Activated naive CD4-positive, alpha-beta T cell treated with Interleukin-2 at 50 U/mL for 16 hours (primary cell): ENCODE data around the gene DLGAP1.
"Not testable (repeated sequence)": the region's sequence is repeated elsewhere in the genome, so short reads cannot be mapped to it uniquely, and the experiment has no call there.

Experiments
- DNase-seq: peaks from one replicate; pipeline ENCODE4 v3.0.0-alpha.2; 2020

DLGAP1 gene

DNA sequence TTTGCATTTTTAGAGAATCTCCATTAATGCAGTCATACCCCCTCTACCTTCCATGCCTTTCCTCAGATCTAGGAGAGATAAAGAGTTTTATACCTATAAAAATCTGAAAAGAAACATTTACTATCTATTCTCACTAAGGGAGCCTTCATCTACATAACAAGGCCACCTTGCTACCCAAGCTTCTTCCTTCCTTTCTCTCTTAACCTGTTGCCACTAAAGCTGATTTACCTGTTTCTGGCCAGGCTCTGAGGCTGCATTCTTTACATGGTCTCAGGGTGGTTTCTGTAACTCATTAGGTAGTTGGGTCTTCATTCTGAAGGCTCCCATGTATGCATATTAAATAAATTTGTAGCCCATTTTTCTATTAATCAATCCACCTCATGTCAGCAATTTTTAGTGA is 391.6 kb downstream of the DLGAP1 start:
- no peak for DNase-seq

DNA sequence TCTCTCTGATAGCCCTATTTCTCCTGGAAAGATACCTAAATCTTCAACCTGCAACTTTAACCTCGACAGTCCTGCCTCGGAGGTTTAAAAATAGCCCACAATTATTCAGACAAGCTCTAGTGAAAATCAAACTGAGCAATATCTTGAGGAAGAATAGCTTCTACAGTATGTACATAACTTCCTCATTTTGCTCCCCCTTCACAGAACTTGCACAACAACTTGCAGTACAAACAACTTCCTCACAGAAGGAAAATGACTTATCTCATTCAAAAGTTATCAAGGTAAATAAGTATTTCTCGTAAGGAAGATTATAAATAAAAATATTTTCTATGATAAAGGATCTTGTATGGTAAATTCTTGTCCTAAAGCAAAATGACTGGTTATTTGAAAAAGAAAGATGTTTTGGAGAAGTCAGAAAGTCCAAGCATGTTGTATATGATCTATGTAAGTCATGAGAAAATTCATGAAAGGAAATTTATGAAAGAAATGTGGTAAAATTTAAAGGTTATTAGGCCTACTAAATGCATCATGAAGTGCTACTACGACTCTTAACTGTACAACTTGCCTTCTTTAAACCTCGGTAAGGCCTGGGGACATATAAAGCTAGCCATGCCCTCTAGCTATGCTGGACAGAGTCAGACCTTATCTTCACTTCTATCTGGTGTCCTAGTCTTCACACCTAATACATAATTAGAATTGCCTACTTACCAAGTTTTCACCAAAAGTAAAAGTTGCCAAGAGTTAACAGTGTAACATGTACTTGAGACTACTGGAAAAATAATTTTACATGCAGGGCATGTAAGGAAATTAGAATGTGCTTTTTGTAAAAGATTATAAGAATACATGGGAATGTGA is 394.5 kb downstream of the DLGAP1 start:
- no peak for DNase-seq

DNA sequence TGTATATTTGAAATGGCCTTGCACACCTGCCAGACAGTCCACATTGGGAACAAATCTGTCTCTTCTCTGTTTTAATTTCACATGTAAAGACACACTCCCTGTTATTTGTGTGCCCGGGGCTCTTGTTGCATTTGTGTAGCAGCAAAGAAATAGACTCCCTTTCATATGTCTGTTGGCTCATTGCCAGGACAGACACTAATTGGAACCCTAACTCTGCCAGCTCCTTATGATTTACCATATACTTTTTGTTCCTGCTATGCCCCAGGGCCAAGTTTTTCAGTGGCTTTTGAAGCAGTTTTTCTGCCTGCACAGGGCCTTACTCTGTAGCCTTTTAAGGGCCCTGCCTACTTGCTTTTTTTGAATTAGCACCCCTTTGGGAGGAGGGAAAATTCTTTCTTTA is 396.9 kb downstream of the DLGAP1 start:
- no peak for DNase-seq

DNA sequence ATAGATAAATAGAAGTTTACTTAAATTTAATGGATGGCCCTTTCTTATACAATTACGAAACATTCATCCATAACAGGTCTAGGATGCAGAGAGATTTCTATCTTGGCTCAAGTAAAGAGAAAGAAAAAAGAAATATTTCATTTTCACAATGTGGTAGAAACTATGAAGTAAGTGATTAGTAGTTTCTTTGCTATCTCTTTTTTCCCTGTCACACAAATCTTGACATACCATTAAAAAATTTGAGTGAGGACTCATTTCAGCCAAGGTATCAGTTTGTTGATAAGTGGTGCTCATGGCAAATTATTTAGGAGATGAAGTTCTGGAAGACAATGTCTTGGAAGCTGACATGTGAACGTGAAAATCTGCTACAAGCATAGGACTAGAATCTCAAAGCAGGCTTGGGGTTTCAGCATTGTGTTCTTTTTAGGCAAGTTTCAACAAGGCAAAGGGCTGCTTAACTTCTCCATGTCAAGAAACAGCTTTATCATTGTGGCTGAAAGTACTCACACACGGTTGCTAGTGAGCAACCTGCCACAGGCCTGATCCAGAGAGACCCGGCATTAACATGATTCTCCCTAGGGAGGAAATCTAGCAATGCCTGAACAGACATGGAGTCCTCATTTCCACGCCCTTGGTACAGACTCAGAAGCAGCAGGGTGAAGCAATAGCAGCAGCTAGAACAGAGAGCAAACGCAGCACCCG is 414.6 kb downstream of the DLGAP1 start:
- no peak for DNase-seq

DNA sequence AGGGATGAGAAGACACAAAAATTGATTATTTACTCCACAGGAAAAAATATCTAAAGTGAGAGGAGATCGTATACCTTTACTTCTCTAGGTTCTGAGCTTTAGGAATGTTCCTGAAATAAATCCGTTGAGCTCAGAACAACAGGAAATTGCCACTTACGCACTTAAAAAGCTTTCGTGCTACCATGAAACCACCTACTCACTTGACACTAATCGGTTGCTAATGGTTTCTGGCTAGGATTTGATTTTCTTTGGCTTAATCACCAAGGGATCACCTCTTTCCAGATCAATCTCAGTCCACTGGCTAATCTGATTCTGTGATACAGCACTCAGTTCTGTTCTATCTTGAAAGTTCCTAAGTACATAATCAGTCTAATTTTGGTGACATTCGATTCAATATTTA is 419.6 kb downstream of the DLGAP1 start:
- no peak for DNase-seq

DNA sequence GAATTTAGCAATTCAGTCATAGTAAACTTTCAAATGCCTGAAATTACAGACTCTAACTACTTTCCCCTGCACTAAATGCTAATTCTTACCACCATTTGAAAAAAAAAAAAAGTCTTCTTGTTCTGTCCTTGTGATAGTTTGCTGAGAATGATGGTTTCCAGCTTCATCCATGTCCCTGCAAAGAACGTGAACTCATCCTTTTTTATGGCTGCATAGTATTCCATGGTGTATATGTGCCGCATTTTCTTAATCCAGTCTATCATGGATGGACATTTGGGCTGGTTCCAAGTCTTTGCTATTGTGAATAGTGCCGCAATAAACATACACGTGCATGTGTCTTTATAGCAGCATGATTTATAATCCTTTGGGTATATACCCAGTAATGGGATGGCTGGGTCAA is 420.3 kb downstream of the DLGAP1 start:
- DNase-seq = not testable (repeated sequence)

DNA sequence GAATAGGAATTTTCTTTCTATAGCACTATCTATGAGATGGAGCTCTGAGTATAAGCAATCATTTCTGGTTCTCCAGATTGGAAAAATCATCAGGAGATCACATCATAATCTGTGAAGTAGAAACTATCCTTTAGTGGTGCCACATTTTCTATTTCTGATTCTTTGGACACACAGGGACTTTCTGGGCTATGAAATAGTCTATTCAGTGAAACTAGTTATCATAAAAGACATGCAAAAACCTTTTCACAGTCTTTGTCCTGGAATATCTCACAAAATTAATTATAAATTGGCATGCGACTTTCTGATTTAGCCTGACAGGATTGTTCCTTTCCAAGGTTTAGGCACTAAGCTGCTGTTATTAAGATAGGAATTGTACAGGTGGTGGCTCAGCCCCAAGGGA is 428.6 kb downstream of the DLGAP1 start:
- DNase-seq = no peak

DNA sequence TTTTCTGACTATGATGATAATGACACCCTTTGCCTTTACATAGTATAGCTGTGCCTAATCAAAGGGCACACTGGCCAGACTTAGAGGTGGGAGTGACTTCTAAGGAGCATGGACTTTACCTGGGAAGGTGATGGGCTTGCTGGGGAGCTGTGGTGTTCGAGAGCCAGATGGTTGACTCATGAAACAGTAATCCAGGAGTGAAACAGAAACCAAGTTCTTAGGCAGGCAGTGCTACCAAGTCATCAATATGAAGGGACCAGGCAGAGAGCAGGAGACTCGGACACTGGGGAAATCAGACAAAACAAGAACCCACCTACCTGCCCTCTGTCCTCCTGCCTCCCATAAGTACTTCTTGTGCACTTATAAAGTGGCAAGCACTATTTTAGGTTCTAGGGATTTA is 430.4 kb downstream of the DLGAP1 start:
- DNase-seq = no peak

DNA sequence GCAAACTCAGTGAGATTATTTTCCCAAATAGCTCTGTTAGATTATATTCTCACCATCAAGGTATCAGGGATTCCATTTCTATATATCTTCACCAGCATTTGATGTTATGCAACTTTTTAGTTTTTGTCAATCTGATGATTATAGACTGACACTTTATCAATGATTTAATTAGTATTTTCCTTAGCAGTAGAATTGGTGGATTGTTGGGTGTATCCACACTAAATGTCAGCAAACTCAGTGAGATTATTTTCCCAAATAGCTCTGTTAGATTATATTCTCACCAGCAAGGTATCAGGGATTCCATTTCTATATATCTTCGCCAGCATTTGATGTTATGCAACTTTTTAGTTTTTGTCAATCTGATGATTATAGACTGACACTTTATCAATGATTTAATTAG is 432.4 kb downstream of the DLGAP1 start:
- not testable (repeated sequence) for DNase-seq

DNA sequence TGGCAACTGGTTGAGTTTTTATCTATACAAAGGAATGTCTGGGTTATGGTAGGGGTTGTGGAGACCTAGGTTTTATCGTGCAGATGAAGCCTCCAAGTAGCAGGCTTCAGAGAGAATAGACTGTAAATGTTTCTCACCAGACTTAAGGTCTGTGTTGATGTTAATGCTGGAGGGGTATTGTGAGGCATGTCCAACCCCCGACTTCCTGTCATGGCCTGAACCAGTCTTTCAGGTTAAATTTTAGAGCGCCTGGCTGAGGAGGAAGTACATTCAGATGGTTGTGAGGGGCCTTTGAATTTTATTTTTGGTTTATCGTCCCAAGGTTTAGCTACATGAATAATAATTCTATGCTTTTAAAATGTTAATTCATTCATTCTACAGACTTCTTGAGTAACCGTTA is 435.1 kb downstream of the DLGAP1 start:
- no peak for DNase-seq

DNA sequence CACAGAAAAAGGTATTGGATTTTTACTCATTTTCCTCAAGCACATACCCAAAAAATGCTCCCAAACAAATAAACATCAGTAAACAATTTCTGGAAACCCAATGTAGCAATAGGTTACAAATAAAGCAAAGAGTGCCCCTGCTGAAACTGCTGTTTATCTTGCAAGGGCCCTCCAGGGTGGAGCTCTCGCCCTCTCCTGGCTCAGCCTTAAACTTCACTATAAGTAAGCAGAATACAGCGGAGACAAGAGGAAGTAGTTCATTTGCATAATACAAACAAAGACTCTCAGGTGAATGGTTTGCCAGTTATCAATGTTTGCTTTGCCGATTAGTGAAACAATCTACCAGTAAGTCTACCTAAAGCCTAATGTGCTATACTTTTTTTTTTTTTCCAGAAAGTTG is 437.6 kb downstream of the DLGAP1 start:
- no peak for DNase-seq

DNA sequence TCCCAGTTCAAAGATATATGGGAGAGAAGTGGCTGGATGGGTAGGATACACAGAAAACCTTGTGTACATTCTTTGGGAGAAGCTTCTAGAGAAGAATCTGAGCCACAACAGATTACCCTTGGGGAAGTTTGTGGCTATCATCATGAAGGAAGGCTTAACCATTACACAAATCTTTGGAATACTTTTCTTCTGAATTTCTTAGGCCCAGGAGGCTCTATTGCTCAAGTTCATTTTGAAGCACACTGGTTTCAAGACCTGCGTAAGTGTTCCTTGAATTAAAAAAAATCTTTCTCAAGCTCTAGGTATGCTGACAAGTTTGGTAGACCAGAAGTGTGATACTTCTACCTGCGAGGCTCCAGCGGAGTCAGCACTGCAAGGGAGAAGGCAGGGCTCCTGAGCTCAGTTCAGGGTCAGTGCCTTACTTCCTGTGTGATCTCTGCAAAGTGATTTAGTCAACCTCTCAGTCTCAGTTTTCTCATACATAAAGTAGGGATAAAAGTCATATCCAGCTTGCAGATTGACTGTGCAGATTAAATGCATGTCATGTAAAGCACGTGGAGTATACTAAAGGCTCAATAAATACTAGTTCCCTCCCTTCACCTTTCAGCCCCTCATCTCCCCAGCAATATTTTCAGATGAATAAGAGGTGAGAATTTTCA is 438.6 kb downstream of the DLGAP1 start:
- no peak for DNase-seq

DNA sequence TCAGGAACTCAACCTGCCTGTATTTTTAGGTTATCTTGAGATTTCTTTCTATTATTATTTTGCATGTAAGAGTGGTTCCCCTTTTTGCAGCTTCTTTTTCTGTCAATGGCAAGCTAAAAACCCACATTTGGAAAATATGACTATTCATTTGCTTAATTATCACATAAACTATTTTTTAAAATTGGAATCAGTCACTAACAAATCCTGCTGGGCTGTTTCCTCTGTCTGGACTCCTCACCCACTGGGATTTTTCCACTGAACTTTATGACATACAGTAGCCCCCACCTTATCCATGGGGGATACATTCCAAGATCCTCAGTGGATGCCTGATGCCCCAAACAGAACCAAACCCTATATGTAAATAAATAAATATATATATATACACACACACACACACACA is 447.3 kb downstream of the DLGAP1 start:
- DNase-seq = no peak

DNA sequence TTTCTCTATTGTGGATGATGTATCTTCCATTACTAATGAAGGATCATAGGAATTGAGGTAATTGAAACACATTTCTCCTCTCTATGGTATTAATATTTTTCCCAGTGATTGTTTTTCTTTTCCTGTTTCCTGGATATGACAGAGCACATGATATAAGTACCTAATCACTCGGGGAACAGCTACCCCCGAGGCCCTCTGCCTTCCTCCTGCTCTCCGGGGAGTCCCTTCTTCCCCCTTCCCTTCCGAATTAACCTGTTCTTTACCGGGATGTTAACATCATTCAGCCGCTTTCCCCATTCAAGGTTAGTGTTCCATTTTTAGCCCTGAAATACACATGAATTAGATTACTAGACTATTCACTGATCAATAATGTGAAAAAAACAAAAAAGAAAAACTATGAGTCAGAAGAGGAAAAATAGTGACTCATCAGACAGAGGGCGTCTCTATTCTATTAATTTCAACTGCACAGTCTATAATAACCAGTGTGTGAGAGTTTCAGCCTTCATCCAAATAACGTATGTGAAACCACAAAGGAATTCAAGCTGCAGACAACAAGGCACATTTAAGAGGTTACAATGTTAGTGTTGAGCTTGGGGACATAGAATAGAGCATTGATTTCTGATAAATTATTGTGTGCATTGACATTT is 450.8 kb downstream of the DLGAP1 start:
- DNase-seq = no peak

DNA sequence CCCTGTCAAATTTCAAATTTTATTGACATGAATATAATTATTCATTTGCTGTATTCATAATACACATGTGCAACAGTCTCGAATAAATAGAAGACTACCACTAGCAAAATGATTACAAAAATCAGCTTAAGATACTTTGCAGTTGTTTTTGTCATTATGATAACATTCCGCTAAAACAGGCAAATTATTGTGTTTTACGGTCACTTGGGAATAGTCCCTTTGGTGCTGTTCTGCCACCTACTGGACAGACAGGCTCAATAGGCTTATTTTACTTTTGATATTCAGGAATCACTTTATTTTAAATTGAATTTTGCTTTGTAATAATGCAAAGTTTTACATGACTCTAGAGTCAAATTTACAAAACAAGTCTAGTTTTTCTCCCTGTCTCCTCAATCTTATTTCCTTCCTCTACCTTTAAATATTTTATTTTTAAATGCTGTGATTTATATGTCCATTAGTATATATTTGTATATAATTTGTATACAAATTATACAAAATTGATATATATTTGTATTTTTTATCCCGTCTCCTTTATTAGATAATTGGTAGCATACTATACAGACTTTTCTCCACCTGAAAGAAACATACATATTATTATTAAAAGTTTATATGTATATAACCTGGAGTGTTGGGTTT is 456.3 kb downstream of the DLGAP1 start:
- DNase-seq = no peak

DNA sequence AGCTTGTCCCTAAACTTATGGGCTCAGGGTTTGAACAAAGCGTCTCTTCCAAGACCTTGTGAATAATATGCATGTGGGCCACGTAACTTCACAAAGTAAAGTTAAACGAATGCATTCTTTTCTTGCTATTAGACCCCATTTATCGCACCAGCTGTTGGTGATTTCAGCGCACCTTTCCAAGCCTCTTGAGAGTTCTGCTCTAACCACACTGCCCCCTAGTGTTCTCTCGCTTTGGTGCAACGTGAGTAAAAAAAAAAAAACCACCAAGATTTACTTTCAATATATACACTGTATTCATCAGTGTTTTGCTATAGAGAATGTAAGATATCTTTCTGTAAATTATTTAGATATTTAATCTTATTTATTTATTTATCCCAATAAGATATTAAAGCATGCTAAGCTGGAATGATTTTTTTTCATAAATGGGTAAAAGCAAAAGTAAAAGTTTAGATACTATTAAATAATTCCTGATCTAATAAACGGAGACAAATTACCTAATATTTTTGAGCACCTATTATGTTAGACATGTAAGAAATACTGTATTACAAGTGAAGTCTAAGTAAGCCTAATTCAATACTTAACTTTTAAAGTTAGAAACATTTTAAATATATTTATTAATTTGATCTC is 459.5 kb downstream of the DLGAP1 start:
- DNase-seq = peak; percentile 46

DNA sequence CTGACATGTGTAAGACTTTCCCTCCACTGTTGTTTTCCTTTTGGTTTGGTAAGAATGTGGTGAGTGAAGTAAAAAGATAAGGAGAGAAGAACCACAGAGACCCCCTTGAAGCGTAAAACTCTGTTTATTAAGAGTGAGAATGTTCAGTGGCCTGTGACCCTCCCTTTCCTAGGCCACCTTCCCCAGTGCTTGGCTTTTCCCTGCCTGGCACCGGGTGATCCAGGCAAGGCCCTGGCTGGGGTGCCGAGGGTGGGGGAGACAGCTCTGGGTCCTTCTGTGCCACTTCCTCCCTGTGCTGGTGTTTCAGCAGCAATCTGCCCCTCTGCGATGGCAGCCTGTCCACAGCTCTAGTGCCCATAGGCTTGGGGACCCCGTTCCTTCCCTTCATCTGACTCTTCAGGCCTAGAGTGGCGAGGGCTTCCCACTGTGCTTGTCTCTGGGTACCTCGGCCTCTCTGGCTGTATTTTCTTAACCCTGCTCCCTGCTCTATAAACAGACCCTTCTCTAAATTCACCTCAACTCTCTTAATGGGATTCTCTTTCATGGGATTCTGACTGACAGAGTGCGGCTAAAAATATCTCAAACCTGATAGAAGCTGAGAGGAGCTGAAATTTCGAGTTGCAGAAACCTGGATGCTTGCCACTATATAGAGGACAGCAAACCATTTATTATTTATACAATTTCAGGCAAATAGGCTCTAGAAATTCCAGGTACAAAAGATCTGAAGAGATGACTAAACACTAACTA is 461.0 kb downstream of the DLGAP1 start:
- DNase-seq = no peak

DNA sequence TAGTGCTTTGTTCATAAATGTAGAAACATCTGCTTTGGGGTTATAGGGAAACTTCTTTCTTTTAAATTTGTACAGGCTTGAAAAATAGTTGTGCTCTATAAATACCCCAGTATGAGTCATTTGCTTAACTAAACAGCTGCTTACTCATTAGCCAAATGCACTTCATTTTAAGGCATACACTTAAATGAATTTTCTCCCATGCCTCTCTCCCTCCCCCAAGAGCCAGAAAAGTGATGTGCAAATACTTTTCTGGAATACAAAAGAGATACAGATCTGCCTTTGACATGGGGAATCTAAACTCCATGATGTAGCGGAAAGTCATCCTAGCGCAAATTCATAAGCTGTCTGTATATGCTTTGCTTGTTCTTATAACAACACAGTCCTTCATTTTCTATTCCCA is 469.4 kb downstream of the DLGAP1 start:
- no peak for DNase-seq

DNA sequence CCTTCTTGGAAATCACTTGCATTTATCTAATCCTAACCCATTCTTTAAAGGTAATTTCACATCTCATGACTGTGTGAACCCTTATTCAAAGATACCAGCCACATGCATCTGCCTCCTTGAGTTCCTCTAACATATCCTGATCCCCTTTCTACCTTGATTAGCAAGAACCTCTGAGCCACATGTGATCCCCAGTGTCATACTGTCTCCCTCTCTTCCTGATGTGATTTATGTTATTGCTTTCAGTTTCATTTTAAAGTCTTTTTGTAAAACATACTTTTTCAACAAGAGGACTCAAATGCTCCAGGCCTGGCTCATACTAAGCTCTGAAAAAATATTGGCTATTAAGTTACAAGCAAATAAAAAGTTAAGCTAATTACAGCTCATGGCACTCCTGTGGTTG is 470.1 kb downstream of the DLGAP1 start:
- DNase-seq = no peak

DNA sequence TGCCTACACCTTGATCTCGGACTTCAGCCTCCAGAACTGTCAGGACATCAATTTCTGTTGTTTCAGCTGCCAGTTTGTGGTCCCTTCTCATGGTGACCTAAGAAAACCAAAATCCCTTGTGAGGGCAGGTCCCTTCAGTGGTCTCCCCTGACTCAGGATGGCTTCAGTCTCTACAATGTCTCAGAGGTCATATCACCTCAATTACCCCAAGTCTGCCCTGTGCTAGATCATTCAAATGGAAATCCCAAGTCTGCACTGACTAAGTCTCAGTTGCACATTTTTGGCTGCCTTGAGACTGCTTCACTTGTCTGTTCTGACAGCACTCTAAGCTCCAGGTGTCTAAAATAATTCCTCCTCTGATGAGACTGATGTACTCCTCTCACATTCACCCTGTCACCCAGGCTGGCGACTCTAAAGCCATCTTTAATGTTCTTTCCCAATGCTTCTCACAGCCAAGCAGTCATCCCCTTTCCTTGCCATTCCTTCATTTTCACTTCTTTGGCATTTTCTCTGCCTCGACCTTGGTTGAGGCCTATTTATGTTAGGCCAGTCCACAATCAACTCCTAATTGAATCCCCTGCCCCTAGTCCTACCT is 470.8 kb downstream of the DLGAP1 start:
- DNase-seq = no peak

DNA sequence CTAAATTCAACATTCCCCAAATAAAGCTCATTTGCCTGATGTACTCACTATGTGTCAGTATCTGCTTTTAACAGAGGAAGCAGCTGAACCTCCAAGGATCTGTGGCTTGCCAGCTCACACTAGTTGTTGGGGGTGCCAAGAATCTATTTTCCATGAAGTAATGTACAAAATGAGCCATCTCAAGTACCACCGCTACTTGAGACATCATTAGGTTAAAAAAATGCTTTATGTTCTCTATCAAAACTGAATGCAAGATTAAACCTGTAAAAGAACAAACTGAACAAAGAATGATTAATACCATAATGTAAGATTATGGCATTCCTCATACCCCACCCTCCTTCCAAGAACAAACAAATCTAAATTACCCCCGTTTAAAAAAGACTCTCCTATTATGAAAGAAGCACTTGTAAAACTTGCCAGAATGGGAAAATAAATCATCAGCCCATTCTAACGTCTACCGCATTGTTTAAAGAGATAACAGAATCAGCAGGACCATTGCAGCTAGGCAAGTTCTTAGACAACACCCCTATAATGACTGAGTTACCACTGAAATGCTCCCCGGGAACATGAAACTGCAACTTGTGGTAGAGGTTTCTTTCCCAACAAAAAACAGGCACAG is 471.6 kb downstream of the DLGAP1 start:
- no peak for DNase-seq
